MM.1S (cell line): ENCODE results near the gene TRABD2B.

Experiments used
- DNase-seq: peaks from one replicate; pipeline ENCODE4 v3.0.0-alpha.2; 2015
- H2AFZ ChIP-seq: fragments of 300-600 bp; sonication (generic); 2 replicates; pipeline ENCODE4 v1.6.0; 2016; ENCODE audit warnings: antibody characterized with exemption, low read length
- H3F3A ChIP-seq: fragments of 300-600 bp; sonication (generic); 2 replicates; pipeline ENCODE4 v1.6.1; 2016; ENCODE audit warnings: mild to moderate bottlenecking, antibody characterized with exemption, low read length, moderate library complexity, mixed read lengths; ENCODE audit not compliant: insufficient read depth
- H3K27ac ChIP-seq: fragments of 300-600 bp; sonication (generic); 2 replicates; pipeline ENCODE4 v1.5.1; 2016; ENCODE audit warnings: mild to moderate bottlenecking, low read length
- H3K27me3 ChIP-seq: fragments of 300-600 bp; sonication (generic); replicated peaks from 2 replicates; pipeline ENCODE4 v1.6.0; 2016; ENCODE audit warnings: low read length; ENCODE audit not compliant: insufficient read depth
- H3K36me3 ChIP-seq: fragments of 300-600 bp; sonication (generic); replicated peaks from 2 replicates; pipeline ENCODE4 v1.6.1; 2016; ENCODE audit warnings: mild to moderate bottlenecking, low read length, mixed read lengths; ENCODE audit not compliant: insufficient read depth
- H3K4me1 ChIP-seq: fragments of 300-600 bp; sonication (generic); 2 replicates; pipeline ENCODE4 v1.6.1; 2016; ENCODE audit warnings: low read length, mixed read lengths
- H3K4me2 ChIP-seq: fragments of 300-600 bp; sonication (generic); 2 replicates; pipeline ENCODE4 v1.6.0; 2016; ENCODE audit warnings: low read depth, low read length
- H3K4me3 ChIP-seq: fragments of 300-600 bp; sonication (generic); 2 replicates; pipeline ENCODE4 v1.5.1; 2016; ENCODE audit warnings: low read length, mixed read lengths
- H3K79me2 ChIP-seq: fragments of 300-600 bp; sonication (generic); 2 replicates; pipeline ENCODE4 v1.6.1; 2016; ENCODE audit warnings: mixed run types, low read length, mixed read lengths
- H3K9ac ChIP-seq: fragments of 300-600 bp; sonication (generic); 2 replicates; pipeline ENCODE4 v1.6.1; 2016; ENCODE audit warnings: low read length, mixed read lengths
- H3K9me2 ChIP-seq: fragments of 300-600 bp; sonication (generic); replicated peaks from 2 replicates; pipeline ENCODE4 v1.6.1; 2016; ENCODE audit warnings: mild to moderate bottlenecking, low read length, mixed read lengths; ENCODE audit not compliant: insufficient read depth
- H3K9me3 ChIP-seq: fragments of 300-600 bp; sonication (generic); replicated peaks from 2 replicates; pipeline ENCODE4 v1.6.1; 2016; ENCODE audit warnings: mild to moderate bottlenecking, low read length, mixed read lengths; ENCODE audit not compliant: insufficient read depth
- H4K20me1 ChIP-seq: fragments of 300-600 bp; sonication (generic); 2 replicates; pipeline ENCODE4 v1.6.1; 2016; ENCODE audit warnings: mild to moderate bottlenecking, low read length, moderate library complexity, mixed read lengths; ENCODE audit not compliant: insufficient read depth
- EZH2 ChIP-seq: fragments of 300-600 bp; sonication (generic); optimal IDR thresholded peaks from 2 replicates; pipeline ENCODE3; 2017; ENCODE audit warnings: low read depth, mild to moderate bottlenecking, antibody characterized with exemption, low read length, mixed read lengths
- EZH2phosphoT487 ChIP-seq: fragments of 300-600 bp; sonication (generic); IDR thresholded peaks from 2 replicates; pipeline ENCODE4 v1.6.1; 2018; ENCODE audit warnings: antibody characterized with exemption, low read length
- TF ChIP-seq, protein P1 (sequence below): fragments of 300-600 bp; sonication (generic); IDR thresholded peaks from 2 replicates; pipeline ENCODE4 v1.5.1; 2016; ENCODE audit warnings: antibody characterized with exemption, low read length, mixed read lengths

The TRABD2B gene

DNA sequence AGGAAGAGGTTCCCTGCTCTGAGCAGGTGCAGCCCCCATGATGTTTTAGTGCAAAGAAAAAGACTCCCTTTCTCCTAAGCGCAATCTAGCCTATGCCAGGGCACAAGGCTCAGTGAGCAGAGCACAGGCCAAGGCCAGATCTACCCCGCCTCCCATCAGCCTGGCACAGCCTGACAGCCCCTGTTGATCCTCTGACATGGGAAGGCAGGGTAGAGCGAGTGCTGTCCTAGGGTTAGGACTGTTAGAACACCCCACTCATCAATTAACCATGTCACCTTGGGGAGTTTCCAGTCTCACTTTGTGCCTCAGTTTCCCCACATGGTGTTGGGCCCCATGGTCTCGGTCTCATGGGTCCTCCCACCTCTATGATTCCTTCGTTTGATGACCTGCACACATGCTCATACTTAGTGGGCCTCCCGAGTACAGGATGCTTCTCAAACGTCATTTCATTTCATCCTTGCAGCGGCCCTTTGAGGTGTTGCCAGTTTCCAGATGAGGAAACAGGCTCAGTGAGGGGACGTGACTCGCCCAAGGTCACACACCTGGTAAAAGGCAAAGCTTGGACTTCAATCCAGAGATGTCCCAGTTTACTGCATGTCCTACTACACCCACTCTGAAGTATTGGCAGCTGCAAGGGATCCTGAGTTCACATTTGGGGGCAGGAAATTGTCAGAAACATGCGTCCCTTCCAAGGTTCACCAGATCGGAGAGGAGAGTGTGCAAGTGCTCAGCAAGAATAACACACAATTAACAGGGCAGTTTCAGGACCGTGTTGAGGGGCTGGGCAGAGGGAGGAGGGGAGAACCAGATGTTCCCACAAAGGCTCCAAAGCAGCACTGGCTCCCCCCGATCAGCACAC, 213.3 kb downstream of the TRABD2B start:
- H3K27me3 ChIP-seq, result no peaks in the 10 kb centered on the region
- DNase-seq, result no peak
- no peaks in the 10 kb centered on the region for H3K9me2 ChIP-seq
- H3K9ac ChIP-seq, result no peak overlapping the region
- no peak overlapping the region for H2AFZ ChIP-seq
- H3K4me1 ChIP-seq, result no peaks in the 10 kb centered on the region
- no peaks in the 10 kb centered on the region for H3K79me2 ChIP-seq
- TF ChIP-seq EZH2, result no peak
- no peak for TF ChIP-seq EZH2phosphoT487
- TF ChIP-seq, protein P1, sequence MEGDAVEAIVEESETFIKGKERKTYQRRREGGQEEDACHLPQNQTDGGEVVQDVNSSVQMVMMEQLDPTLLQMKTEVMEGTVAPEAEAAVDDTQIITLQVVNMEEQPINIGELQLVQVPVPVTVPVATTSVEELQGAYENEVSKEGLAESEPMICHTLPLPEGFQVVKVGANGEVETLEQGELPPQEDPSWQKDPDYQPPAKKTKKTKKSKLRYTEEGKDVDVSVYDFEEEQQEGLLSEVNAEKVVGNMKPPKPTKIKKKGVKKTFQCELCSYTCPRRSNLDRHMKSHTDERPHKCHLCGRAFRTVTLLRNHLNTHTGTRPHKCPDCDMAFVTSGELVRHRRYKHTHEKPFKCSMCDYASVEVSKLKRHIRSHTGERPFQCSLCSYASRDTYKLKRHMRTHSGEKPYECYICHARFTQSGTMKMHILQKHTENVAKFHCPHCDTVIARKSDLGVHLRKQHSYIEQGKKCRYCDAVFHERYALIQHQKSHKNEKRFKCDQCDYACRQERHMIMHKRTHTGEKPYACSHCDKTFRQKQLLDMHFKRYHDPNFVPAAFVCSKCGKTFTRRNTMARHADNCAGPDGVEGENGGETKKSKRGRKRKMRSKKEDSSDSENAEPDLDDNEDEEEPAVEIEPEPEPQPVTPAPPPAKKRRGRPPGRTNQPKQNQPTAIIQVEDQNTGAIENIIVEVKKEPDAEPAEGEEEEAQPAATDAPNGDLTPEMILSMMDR, result no peak
- H3K27ac ChIP-seq, result no peak overlapping the region
- no peak overlapping the region for H3K4me2 ChIP-seq
- no peaks in the 10 kb centered on the region for H3K36me3 ChIP-seq
- H3K4me3 ChIP-seq, result no peak overlapping the region
- no peaks in the 10 kb centered on the region for H3K9me3 ChIP-seq
- no peaks in the 10 kb centered on the region for H3F3A ChIP-seq
- H4K20me1 ChIP-seq, result no peaks in the 10 kb centered on the region

DNA sequence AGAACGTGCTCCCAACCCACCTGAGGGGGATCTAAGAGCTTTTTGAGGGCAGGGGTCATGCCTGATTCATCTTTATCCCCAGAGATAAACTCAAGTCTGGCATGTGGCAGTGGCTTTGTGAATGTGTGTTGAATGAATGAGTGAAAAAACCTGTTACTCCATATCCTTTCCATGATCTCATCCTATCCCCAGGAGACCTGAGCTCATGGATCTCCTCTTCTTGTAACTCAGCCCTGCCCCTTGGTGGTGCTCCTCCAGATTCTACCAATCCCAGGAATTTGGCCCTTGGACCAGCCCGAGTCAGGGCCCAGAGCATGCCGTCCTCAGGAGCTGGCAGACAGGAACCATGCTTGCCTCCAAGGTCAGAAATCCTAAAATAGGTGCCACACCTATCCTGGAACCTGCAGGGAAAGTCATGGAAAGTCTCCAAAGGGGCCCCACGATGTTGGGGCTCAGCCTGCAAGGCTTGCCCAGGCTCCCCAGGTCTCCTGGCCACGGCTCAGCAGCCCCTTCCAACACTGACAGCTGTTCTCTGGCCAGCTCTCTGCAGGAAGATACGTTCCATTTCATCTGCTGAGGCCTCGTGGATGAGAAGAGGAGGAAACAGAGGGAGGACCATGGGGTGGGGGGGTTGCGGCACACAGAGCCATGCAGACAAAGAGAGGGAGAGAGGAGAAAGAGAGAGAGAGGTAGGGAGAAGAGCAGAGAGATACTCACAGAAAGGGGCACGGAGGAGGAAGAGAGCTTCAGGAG, 214.6 kb downstream of the TRABD2B start:
- Histone ChIP-seq H3K79me2 (no peaks in the 10 kb centered on the region), H3K4me3 (no peak overlapping the region), H3K9me3 (no peaks in the 10 kb centered on the region), H3K36me3 (no peaks in the 10 kb centered on the region), H3K27ac (no peak overlapping the region), H3K9me2 (no peaks in the 10 kb centered on the region), H3K4me1 (no peaks in the 10 kb centered on the region), H3K9ac (no peak overlapping the region), H3K27me3 (no peaks in the 10 kb centered on the region), H3K4me2 (no peak overlapping the region), H2AFZ (no peak overlapping the region), H3F3A (no peaks in the 10 kb centered on the region), H4K20me1 (no peaks in the 10 kb centered on the region)
- TF ChIP-seq, protein P1, result no peak
- no peak for TF ChIP-seq EZH2phosphoT487
- no peak for DNase-seq

DNA sequence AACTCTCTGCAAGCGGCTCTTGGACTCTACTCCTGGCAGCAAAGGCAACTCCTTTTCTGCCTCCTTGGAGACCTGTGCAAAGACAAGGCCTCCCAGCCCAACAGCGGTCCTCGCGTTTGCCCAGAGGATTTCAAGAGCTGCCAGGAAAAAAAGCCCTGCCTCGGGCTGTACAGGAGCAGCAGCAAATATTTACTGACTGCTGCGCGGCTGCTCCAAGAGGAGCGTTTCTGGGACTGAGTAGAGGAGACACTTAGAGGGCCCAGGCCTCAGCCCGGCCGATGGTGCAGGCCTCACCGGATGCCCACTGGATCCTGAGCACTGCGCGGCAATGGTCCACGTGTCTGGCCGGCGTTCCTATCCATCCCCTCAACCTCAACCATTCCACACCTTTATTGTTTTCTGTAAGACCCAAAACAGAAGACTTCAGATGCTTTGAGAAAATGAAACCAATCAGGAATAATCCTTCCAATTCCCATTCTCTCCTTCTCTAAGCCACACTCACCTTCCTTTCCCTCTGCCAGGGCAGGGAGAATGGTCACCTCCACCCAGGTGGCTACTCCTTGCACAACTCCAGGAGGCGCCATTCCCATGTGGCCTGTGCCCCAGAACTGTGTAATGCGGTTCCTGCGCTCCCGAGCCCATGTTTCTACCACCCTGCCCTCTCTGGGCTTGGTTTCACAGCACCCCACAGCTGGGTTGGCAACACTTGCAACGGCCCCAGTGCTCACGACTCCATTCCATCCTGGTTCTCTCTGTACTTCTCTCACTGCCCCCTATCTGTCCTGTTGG, 215.8 kb downstream of the TRABD2B start:
- no peaks in the 10 kb centered on the region for H4K20me1 ChIP-seq
- H3K27ac ChIP-seq, result no peak overlapping the region
- no peak for DNase-seq
- no peak overlapping the region for H3K9ac ChIP-seq
- no peaks in the 10 kb centered on the region for H3K36me3 ChIP-seq
- no peak overlapping the region for H2AFZ ChIP-seq
- no peaks in the 10 kb centered on the region; the same call in 1 of the 2 replicates for H3K27me3 ChIP-seq
- no peak overlapping the region for H3K4me3 ChIP-seq
- H3F3A ChIP-seq, result no peaks in the 10 kb centered on the region
- no peak overlapping the region for H3K4me2 ChIP-seq
- H3K79me2 ChIP-seq, result no peaks in the 10 kb centered on the region
- TF ChIP-seq EZH2phosphoT487 (no peak), EZH2 (no peak)
- TF ChIP-seq, protein P1, result no peak
- H3K9me3 ChIP-seq, result no peaks in the 10 kb centered on the region
- H3K4me1 ChIP-seq, result no peaks in the 10 kb centered on the region
- no peaks in the 10 kb centered on the region for H3K9me2 ChIP-seq
